ENCODE data around the gene CDK5RAP2.
A peak's percentile ranks its signal among the peaks of the same experiment; 100 is the strongest.

The CDK5RAP2 gene

GRCh38 chr9:120608421-120608820 lies 28.5 kb upstream of the CDK5RAP2 start:
- Mint-ChIP-seq H3K4me3 (no peak overlapping the region), H3K27me3 (no peaks in the 10 kb centered on the region), H3K4me1 (no peaks in the 10 kb centered on the region), H3K9me3 (no peaks in the 10 kb centered on the region), H3K27ac (no peak overlapping the region)
- DNase-seq (no peak), ATAC-seq (no peak)

GRCh38 chr9:120603591-120603990 lies 23.6 kb upstream of the CDK5RAP2 start:
- ATAC-seq (no peak), DNase-seq (no peak)
- Mint-ChIP-seq H3K27ac (peak overlapping the region in 1 of 2 donors; percentile 6), H3K4me3 (no peak overlapping the region), H3K4me1 (no peaks in the 10 kb centered on the region), H3K9me3 (no peaks in the 10 kb centered on the region), H3K27me3 (no peaks in the 10 kb centered on the region)

DNA sequence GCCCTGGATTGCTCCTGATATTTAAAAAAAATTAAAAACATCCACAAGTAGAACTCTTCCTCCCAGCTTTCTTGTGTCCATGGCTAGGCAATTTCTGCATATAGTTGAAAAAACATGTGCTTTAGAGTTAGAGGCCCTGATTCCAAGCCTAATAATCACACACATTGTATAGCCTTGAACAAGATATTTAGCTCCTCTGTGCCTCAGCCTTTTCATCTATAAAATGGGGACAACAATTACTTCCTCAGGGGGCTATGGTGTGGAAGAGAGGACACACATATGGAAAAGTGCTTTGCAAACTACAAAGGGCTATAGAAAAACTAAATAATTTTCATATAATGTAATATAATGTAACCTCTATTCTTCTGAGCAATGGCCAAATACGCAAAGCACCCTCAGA lies 23.0 kb upstream of the CDK5RAP2 start:
- Mint-ChIP-seq H3K4me3 (no peak overlapping the region), H3K9me3 (no peaks in the 10 kb centered on the region), H3K4me1 (no peaks in the 10 kb centered on the region), H3K27ac (no peak overlapping the region), H3K27me3 (no peaks in the 10 kb centered on the region)
- DNase-seq (no peak), ATAC-seq (no peak)

GRCh38 chr9:120593955-120594277 lies 13.9 kb upstream of the CDK5RAP2 start:
- ATAC-seq (no peak), DNase-seq (no peak)
- no peaks in the 10 kb centered on the region for H3K9me3 Mint-ChIP-seq
- no peak overlapping the region for H3K27ac Mint-ChIP-seq
- no peak overlapping the region for H3K4me3 Mint-ChIP-seq
- no peaks in the 10 kb centered on the region for H3K27me3 Mint-ChIP-seq
- no peaks in the 10 kb centered on the region for H3K4me1 Mint-ChIP-seq

- no peak overlapping the region for H3K4me3 Mint-ChIP-seq
- H3K27me3 Mint-ChIP-seq, result no peaks in the 10 kb centered on the region
- ATAC-seq, result no peak
- H3K27ac Mint-ChIP-seq, result no peak overlapping the region
- no peak for DNase-seq
- no peaks in the 10 kb centered on the region for H3K4me1 Mint-ChIP-seq
- H3K9me3 Mint-ChIP-seq, result no peaks in the 10 kb centered on the region
Measured at GRCh38 chr9:120593250-120593954, 13.4 kb upstream of the CDK5RAP2 start.

DNA sequence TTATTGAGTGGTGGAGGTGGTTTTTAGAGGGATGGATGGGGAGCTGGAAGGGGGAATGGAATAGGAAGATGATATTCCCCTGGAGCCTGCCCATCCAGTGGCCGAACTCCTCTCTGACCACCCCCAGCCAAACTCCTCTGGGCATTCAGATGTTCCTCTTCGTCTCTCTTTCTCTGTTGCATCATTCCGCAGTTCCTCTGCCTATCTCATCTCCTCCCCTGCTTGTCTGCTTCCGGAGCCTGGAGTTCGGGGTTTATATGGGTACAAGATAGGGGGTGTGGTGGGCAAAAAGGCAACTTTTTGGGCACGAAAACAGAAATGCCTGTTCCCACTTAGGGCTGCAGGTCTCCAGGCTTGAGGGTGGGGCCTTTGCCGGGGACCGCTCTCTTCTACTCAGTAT lies 12.2 kb upstream of the CDK5RAP2 start:
- H3K27ac Mint-ChIP-seq, result peak overlapping the region in 1 of 2 donors; percentile 41
- no peak overlapping the region for H3K4me3 Mint-ChIP-seq
- no peak for ATAC-seq
- no peaks in the 10 kb centered on the region for H3K27me3 Mint-ChIP-seq
- H3K4me1 Mint-ChIP-seq, result no peaks in the 10 kb centered on the region
- DNase-seq, result no peak
- no peaks in the 10 kb centered on the region for H3K9me3 Mint-ChIP-seq

- no peak for ATAC-seq
- Mint-ChIP-seq H3K9me3 (no peaks in the 10 kb centered on the region), H3K27ac (no peak overlapping the region), H3K4me1 (peaks cover 7% of the 10 kb centered on the region), H3K4me3 (no peak overlapping the region), H3K27me3 (no peaks in the 10 kb centered on the region)
- DNase-seq, result no peak
Measured at GRCh38 chr9:120587328-120587727, 7.4 kb upstream of the CDK5RAP2 start.

DNA sequence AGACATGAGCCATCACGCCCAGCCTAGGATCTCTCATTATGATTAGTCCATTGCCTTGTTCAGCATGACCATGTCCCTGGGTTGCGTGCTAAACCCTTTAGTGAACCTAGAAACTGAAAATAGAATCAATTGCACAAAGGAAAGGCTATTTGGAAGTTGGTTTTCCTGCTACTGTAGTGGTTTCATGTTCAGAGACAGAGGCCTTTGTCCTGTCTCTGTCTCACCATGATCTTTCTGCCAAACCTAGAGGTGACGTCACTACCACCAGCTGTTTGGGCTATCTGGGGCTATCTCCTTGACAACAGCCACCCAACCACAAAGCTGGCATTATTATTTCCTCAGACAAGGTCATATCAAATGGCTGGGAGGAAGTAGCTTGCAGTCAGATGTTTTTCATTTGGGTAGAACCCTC lies 4.0 kb upstream of the CDK5RAP2 start:
- peak; percentile 12 to 42 for DNase-seq
- H3K4me3 Mint-ChIP-seq, result no peak overlapping the region
- H3K4me1 Mint-ChIP-seq, result peaks cover 37% of the 10 kb centered on the region
- peak overlapping the region in 1 of 2 donors; percentile 48 for H3K27ac Mint-ChIP-seq
- peak; percentile 35 for ATAC-seq
- peaks cover 0 to 5% of the 10 kb centered on the region in 2 donors for H3K9me3 Mint-ChIP-seq
- H3K27me3 Mint-ChIP-seq, result no peaks in the 10 kb centered on the region

DNA sequence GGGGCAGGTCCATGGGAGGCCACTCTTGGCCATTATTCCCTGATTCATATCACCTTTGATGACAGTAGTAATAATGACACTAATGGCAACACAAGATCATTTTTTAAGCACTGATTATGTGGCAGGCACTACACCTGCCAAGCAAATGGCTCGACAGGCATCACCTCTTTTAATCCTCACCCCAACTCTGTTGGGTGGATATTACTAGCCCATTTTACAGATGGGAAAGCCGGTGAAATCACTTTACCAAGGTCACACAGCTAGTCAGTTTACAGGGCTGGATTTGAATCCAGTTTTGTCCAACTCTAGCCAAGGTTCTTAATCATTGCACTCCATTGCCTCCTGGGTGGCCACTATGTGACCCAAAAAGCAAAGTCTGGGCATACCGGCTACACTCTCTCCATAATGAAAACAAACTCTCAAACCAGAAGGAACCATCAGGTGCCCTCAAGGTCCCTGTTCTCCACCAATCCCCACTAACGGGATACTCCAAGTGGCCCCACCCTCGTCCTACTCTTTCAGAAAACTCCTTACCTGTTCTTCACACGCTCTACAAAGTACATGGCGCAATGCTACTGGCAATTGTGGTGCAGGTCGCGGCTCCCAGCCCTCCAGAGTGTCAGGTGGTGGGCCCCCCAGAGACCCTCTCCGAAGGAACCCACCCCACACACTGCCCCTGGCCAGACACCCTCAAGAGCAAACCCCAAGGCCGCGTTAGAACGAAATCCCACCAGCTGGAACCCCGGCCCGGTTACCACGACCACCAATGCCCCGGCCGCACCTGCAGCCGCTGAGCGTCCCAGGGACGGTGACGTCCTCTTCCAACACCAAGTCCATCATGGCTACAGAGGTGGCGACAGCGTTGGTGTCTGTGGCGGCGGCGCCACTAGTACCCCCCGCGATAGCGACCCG lies 572 bp downstream of the CDK5RAP2 start:
- DNase-seq (peak in 1 of 2 donors; percentile 6), ATAC-seq (peak; percentile 68)
- peak overlapping the region; percentile 98 to 99 for H3K27ac Mint-ChIP-seq
- peaks cover 0 to 5% of the 10 kb centered on the region in 2 donors for H3K9me3 Mint-ChIP-seq
- peak overlapping the region; percentile 98 to 99 for H3K4me3 Mint-ChIP-seq
- H3K27me3 Mint-ChIP-seq, result no peaks in the 10 kb centered on the region
- H3K4me1 Mint-ChIP-seq, result peaks cover 58% of the 10 kb centered on the region

DNA sequence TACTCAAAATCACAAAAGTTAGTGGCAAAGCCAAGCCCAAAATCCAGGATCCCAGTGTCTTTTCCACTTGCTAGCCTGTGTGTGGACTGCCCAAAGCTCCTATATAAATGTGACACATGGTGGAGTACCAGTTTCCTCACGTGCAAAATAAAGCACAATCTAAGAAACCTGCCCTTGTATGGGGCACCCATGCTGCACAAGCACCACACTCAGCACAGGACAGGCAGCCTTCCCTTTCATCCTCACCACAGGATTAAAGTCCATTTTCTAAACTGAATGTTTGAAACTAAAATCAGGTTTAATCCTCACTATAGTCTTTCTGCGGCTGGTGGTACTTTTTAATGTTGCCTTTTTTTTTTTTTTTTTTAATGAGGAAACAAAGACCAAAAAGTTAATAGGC lies 5.5 kb downstream of the CDK5RAP2 start:
- no peaks in the 10 kb centered on the region for H3K9me3 Mint-ChIP-seq
- peaks cover 26% of the 10 kb centered on the region for H3K4me1 Mint-ChIP-seq
- no peak overlapping the region for H3K27ac Mint-ChIP-seq
- H3K27me3 Mint-ChIP-seq, result no peaks in the 10 kb centered on the region
- ATAC-seq (no peak), DNase-seq (no peak)
- no peak overlapping the region for H3K4me3 Mint-ChIP-seq

- Mint-ChIP-seq H3K27me3 (no peaks in the 10 kb centered on the region), H3K27ac (no peak overlapping the region), H3K4me3 (no peak overlapping the region), H3K4me1 (peaks cover 10% of the 10 kb centered on the region), H3K9me3 (no peaks in the 10 kb centered on the region)
- DNase-seq (no peak), ATAC-seq (no peak)
Measured at GRCh38 chr9:120572472-120572871, 7.5 kb downstream of the CDK5RAP2 start.

- Mint-ChIP-seq H3K27me3 (no peaks in the 10 kb centered on the region), H3K9me3 (no peaks in the 10 kb centered on the region), H3K4me3 (no peak overlapping the region), H3K27ac (no peak overlapping the region), H3K4me1 (peaks cover 2% of the 10 kb centered on the region)
- DNase-seq (no peak), ATAC-seq (no peak)
Measured at GRCh38 chr9:120571443-120572257, 8.3 kb downstream of the CDK5RAP2 start.

DNA sequence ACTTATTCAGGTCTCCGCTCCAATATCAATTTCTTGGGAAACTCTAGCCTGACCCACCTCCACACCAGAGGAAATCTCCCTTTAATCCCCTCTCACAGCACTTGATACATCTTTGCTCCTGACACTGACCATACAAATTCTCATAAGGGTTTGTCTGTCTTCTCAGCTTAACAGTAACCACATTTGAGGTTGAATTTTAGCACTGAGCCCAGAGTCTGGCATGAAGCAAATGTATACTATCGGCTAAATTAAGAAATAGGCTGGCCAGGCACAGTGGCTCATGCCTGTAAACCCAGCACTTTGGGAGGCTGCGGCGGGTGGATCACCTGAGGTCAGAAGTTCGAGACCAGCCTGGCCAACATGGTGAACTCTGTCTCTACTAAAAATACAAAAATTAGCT lies 9.7 kb downstream of the CDK5RAP2 start:
- no peak for DNase-seq
- H3K9me3 Mint-ChIP-seq, result no peaks in the 10 kb centered on the region
- H3K27me3 Mint-ChIP-seq, result no peaks in the 10 kb centered on the region
- no peak overlapping the region for H3K4me3 Mint-ChIP-seq
- H3K27ac Mint-ChIP-seq, result no peak overlapping the region
- no peak for ATAC-seq
- H3K4me1 Mint-ChIP-seq, result no peaks in the 10 kb centered on the region

DNA sequence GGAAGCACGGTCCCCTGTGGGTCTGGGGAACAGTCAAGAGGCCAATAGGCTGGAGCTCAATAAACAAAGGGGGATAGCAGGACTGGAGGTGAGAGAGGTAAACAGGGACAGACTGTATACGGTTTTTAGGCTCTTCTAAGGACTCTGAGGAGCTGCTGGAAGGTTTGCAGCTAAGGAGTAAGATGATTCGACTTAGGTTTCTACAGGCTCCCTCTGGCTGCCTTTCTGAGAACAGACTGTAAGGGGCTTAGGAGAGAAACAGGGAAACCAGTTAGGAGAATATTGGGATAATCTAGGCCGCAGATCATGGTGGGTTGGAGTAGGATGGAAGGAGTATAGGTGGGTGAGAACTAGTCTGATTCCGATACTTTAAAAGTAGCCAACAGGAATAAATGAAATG lies 10.4 kb downstream of the CDK5RAP2 start:
- Mint-ChIP-seq H3K9me3 (no peaks in the 10 kb centered on the region), H3K4me1 (no peaks in the 10 kb centered on the region), H3K4me3 (no peak overlapping the region), H3K27ac (peak overlapping the region in 1 of 2 donors; percentile 0), H3K27me3 (no peaks in the 10 kb centered on the region)
- no peak for DNase-seq
- ATAC-seq, result no peak

DNA sequence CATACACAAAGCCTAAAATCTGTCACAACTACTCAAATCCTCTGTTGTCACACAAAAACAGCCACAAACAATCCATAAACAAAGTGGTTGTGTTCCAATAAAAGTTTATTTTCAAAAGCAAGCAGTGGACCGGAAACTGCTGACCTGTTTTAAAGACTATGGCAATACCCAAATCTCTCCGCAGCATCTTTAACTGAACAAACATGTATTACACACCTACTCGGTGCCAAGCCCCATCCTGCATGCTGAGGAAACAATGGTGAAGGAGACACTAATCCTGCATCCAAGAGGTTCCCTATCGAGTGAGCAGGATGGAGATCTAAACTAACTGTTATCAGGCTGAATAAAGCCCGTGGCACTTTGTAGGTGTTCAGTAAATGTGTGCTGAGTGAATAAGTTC lies 11.2 kb downstream of the CDK5RAP2 start:
- H3K27me3 Mint-ChIP-seq, result no peaks in the 10 kb centered on the region
- no peak overlapping the region for H3K27ac Mint-ChIP-seq
- no peaks in the 10 kb centered on the region for H3K4me1 Mint-ChIP-seq
- no peak overlapping the region for H3K4me3 Mint-ChIP-seq
- no peak for DNase-seq
- H3K9me3 Mint-ChIP-seq, result no peaks in the 10 kb centered on the region
- no peak for ATAC-seq

- Mint-ChIP-seq H3K4me3 (no peak overlapping the region), H3K9me3 (no peaks in the 10 kb centered on the region), H3K4me1 (peaks cover 4% of the 10 kb centered on the region), H3K27me3 (no peaks in the 10 kb centered on the region), H3K27ac (no peak overlapping the region)
- DNase-seq (no peak), ATAC-seq (no peak)
Measured at GRCh38 chr9:120567874-120568273, 12.1 kb downstream of the CDK5RAP2 start.
